Loucy (cell line): ENCODE data around the gene LRRC4C.

Experiments used
- H2AFZ ChIP-seq: fragments of 200-600 bp; sonication (generic); 2 replicates; pipeline ENCODE4 v1.6.0; 2016; ENCODE audit warnings: antibody characterized with exemption, mild to moderate bottlenecking, low read length, moderate library complexity
- H3F3A ChIP-seq: fragments of 200-600 bp; 2 replicates; pipeline ENCODE4 v1.6.0; 2016; ENCODE audit warnings: antibody characterized with exemption, low read depth, mild to moderate bottlenecking
- H3K27me3 ChIP-seq: fragments of 200-600 bp; sonication (generic); 2 replicates; pipeline ENCODE4 v1.6.1; 2014; ENCODE audit warnings: low read length, mild to moderate bottlenecking; ENCODE audit not compliant: insufficient read depth, poor library complexity, severe bottlenecking
- H3K36me3 ChIP-seq: fragments of 200-600 bp; sonication (generic); 2 replicates; pipeline ENCODE4 v1.6.1; 2016; ENCODE audit warnings: low read length; ENCODE audit not compliant: insufficient read depth
- H3K4me1 ChIP-seq: fragments of 200-600 bp; sonication (generic); 2 replicates; pipeline ENCODE4 v1.5.1; 2014; ENCODE audit warnings: low read length, mild to moderate bottlenecking; ENCODE audit not compliant: insufficient read depth, poor library complexity, severe bottlenecking
- H3K4me2 ChIP-seq: fragments of 200-600 bp; sonication (generic); 2 replicates; pipeline ENCODE4 v1.6.0; 2014; ENCODE audit warnings: antibody characterized with exemption, low read length, low read depth, mild to moderate bottlenecking; ENCODE audit not compliant: poor library complexity, severe bottlenecking
- H3K4me3 ChIP-seq: fragments of 200-600 bp; sonication (generic); 2 replicates; pipeline ENCODE4 v1.5.1; 2014; ENCODE audit warnings: low read length, mild to moderate bottlenecking, mixed read lengths; ENCODE audit not compliant: poor library complexity, severe bottlenecking
- H3K79me2 ChIP-seq: fragments of 200-600 bp; sonication (generic); 2 replicates; pipeline ENCODE4 v1.6.1; 2014; ENCODE audit warnings: low read length; ENCODE audit not compliant: insufficient read depth
- H3K9ac ChIP-seq: fragments of 200-600 bp; sonication (generic); 2 replicates; pipeline ENCODE4 v1.6.0; 2014; ENCODE audit warnings: mild to moderate bottlenecking, low read depth, low read length, moderate library complexity; ENCODE audit not compliant: poor library complexity, severe bottlenecking
- H3K9me2 ChIP-seq: fragments of 200-600 bp; sonication (generic); replicated peaks from 2 replicates; pipeline ENCODE4 v1.6.1; 2016; ENCODE audit warnings: low read depth, low read length, mixed read lengths
- H3K9me3 ChIP-seq: fragments of 200-600 bp; sonication (generic); 2 replicates; pipeline ENCODE4 v1.6.1; 2014; ENCODE audit warnings: mild to moderate bottlenecking, antibody characterized with exemption, low read length, low read depth; ENCODE audit not compliant: insufficient read depth
- H4K20me1 ChIP-seq: fragments of 200-600 bp; sonication (generic); 2 replicates; pipeline ENCODE4 v1.6.0; 2014; ENCODE audit warnings: antibody characterized with exemption, low read length, mild to moderate bottlenecking; ENCODE audit not compliant: insufficient read depth, poor library complexity, severe bottlenecking
- EZH2phosphoT487 ChIP-seq: fragments of 200-600 bp; IDR thresholded peaks from 2 replicates; pipeline ENCODE4 v1.6.1; 2018; ENCODE audit warnings: antibody characterized with exemption, mild to moderate bottlenecking, moderate library complexity, borderline replicate concordance
- TF ChIP-seq, protein P1 (sequence below): fragments of 200-600 bp; sonication (generic); conservative IDR thresholded peaks from 2 replicates; pipeline ENCODE4 v1.5.1; 2014; ENCODE audit warnings: mild to moderate bottlenecking, antibody characterized with exemption, low read length

The LRRC4C gene

GRCh38 chr11:41018224-41018623 is 441.2 kb downstream of the LRRC4C start:
- Histone ChIP-seq H3K4me2 (no peak overlapping the region), H4K20me1 (no peaks in the 10 kb centered on the region), H2AFZ (no peak overlapping the region), H3K4me3 (no peak overlapping the region), H3F3A (no peaks in the 10 kb centered on the region), H3K9me3 (no peaks in the 10 kb centered on the region), H3K27me3 (no peaks in the 10 kb centered on the region), H3K9ac (no peak overlapping the region), H3K36me3 (no peaks in the 10 kb centered on the region), H3K9me2 (no peaks in the 10 kb centered on the region), H3K79me2 (no peaks in the 10 kb centered on the region), H3K4me1 (no peaks in the 10 kb centered on the region)
- TF ChIP-seq EZH2phosphoT487, result no peak
- TF ChIP-seq, protein P1, sequence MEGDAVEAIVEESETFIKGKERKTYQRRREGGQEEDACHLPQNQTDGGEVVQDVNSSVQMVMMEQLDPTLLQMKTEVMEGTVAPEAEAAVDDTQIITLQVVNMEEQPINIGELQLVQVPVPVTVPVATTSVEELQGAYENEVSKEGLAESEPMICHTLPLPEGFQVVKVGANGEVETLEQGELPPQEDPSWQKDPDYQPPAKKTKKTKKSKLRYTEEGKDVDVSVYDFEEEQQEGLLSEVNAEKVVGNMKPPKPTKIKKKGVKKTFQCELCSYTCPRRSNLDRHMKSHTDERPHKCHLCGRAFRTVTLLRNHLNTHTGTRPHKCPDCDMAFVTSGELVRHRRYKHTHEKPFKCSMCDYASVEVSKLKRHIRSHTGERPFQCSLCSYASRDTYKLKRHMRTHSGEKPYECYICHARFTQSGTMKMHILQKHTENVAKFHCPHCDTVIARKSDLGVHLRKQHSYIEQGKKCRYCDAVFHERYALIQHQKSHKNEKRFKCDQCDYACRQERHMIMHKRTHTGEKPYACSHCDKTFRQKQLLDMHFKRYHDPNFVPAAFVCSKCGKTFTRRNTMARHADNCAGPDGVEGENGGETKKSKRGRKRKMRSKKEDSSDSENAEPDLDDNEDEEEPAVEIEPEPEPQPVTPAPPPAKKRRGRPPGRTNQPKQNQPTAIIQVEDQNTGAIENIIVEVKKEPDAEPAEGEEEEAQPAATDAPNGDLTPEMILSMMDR, result no peak

- Histone ChIP-seq H3K4me3 (no peak overlapping the region), H4K20me1 (no peaks in the 10 kb centered on the region), H3K4me2 (no peak overlapping the region), H3K9me2 (no peaks in the 10 kb centered on the region), H3K4me1 (no peaks in the 10 kb centered on the region), H3F3A (no peaks in the 10 kb centered on the region), H3K9ac (no peak overlapping the region), H3K9me3 (no peaks in the 10 kb centered on the region), H3K27me3 (no peaks in the 10 kb centered on the region), H3K36me3 (no peaks in the 10 kb centered on the region), H2AFZ (no peak overlapping the region), H3K79me2 (no peaks in the 10 kb centered on the region)
- TF ChIP-seq EZH2phosphoT487, result no peak
- TF ChIP-seq, protein P1, result no peak
These were observed 448.9 kb downstream of the LRRC4C start for GRCh38 chr11:41010361-41011050.

- no peaks in the 10 kb centered on the region for H3K9me2 ChIP-seq
These were observed 453.5 kb downstream of the LRRC4C start for GRCh38 chr11:41005986-41006385.

More at GRCh38 chr11:41005986-41006385, 453.5 kb downstream of the LRRC4C start:
- Histone ChIP-seq H3K9me3 (no peaks in the 10 kb centered on the region), H3K36me3 (no peaks in the 10 kb centered on the region), H3K27me3 (no peaks in the 10 kb centered on the region), H2AFZ (no peak overlapping the region), H4K20me1 (no peaks in the 10 kb centered on the region), H3K9ac (no peak overlapping the region), H3K4me1 (no peaks in the 10 kb centered on the region), H3K79me2 (no peaks in the 10 kb centered on the region), H3K4me2 (no peak overlapping the region), H3K4me3 (no peak overlapping the region), H3F3A (no peaks in the 10 kb centered on the region)
- TF ChIP-seq, protein P1, result no peak
- TF ChIP-seq EZH2phosphoT487, result no peak
